ENCODE measurements around the gene HRAS.

The HRAS gene

GRCh38 chr11:568306-569157, 33.2 kb upstream of the HRAS start:
- Histone ChIP-seq H3K36me3 (no peaks in the 10 kb centered on the region; the same call in 1 of the 2 replicates), H3K27me3 (ENCODE audit: insufficient read depth, low read depth, severe bottlenecking) (no peaks in the 10 kb centered on the region), H3K4me3 (ENCODE audit: low read depth, low read length) (peak overlapping the region; percentile 71), H3K9me3 (ENCODE audit: severe bottlenecking) (no peaks in the 10 kb centered on the region), H3K27ac (peak overlapping the region; percentile 81)
- DNase-seq, result peak; percentile 95
- no peak for TF ChIP-seq CTCF (IDR thresholded peaks at IDR 0.05; ENCODE audit: low read depth, low read length)

GRCh38 chr11:567629-568292, 32.4 kb upstream of the HRAS start:
- peak overlapping the region; percentile 71 for H3K4me3 ChIP-seq (ENCODE audit: low read depth, low read length)
- H3K27me3 ChIP-seq (ENCODE audit: insufficient read depth, low read depth, severe bottlenecking), result no peaks in the 10 kb centered on the region
- H3K36me3 ChIP-seq, result peaks cover 4% of the 10 kb centered on the region; the same call in 1 of the 2 replicates
- no peak for TF ChIP-seq CTCF (IDR thresholded peaks at IDR 0.05; ENCODE audit: low read depth, low read length)
- no peaks in the 10 kb centered on the region for H3K9me3 ChIP-seq (ENCODE audit: severe bottlenecking)
- H3K27ac ChIP-seq, result peak overlapping the region; percentile 45
- DNase-seq, result no peak

GRCh38 chr11:567011-567628, 31.7 kb upstream of the HRAS start:
- Histone ChIP-seq H3K27me3 (ENCODE audit: insufficient read depth, low read depth, severe bottlenecking) (no peaks in the 10 kb centered on the region), H3K27ac (no peak overlapping the region), H3K9me3 (ENCODE audit: severe bottlenecking) (no peaks in the 10 kb centered on the region), H3K4me3 (ENCODE audit: low read depth, low read length) (peak overlapping the region; percentile 71), H3K36me3 (peaks cover 4% of the 10 kb centered on the region)
- TF ChIP-seq CTCF (IDR thresholded peaks at IDR 0.05; ENCODE audit: low read depth, low read length), result no peak
- DNase-seq, result no peak

- TF ChIP-seq CTCF (IDR thresholded peaks at IDR 0.05; ENCODE audit: low read depth, low read length), result peak; percentile 47
- Histone ChIP-seq H3K4me3 (ENCODE audit: low read depth, low read length) (no peak overlapping the region), H3K36me3 (peaks cover 4% of the 10 kb centered on the region), H3K27ac (no peak overlapping the region), H3K27me3 (ENCODE audit: insufficient read depth, low read depth, severe bottlenecking) (no peaks in the 10 kb centered on the region), H3K9me3 (ENCODE audit: severe bottlenecking) (no peaks in the 10 kb centered on the region)
- no peak for DNase-seq
Observed at GRCh38 chr11:565921-566509, 30.6 kb upstream of the HRAS start.

- Histone ChIP-seq H3K36me3 (peaks cover 4% of the 10 kb centered on the region), H3K9me3 (ENCODE audit: severe bottlenecking) (no peaks in the 10 kb centered on the region), H3K4me3 (ENCODE audit: low read depth, low read length) (no peak overlapping the region), H3K27me3 (ENCODE audit: insufficient read depth, low read depth, severe bottlenecking) (no peaks in the 10 kb centered on the region), H3K27ac (no peak overlapping the region)
- no peak for DNase-seq
- no peak for TF ChIP-seq CTCF (IDR thresholded peaks at IDR 0.05; ENCODE audit: low read depth, low read length)
Observed at GRCh38 chr11:563812-564578, 28.6 kb upstream of the HRAS start.

All from WERI-Rb-1 (cell line).